ENCODE data around the gene VEPH1. TPM values are rescaled to one million over a fixed set of nuclear protein-coding genes. Genes with fewer than 3 reads are reported as not detected.

VEPH1 gene
- total RNA-seq, 1 experiment from 2014 or later = 0.51 TPM

DNA sequence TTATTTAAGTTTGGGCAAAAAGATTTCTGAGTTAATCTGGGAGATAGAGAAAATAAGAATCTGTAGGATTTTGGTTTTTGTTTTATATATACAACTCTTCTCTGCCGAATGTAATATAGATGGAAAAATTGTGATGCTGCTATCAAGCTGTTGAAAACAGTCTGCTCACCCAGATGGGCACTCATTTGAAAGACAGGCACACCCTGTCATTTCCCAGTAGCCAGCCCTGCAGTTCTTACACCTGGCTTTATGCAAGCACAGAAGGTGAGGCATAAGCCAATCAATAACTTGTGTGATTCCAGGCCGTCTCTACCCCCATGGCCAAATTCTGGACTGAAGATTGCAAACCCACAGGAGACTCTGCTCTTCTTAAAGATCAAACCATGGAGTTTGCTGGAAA lies 93.7 kb downstream of the VEPH1 start:
- in situ Hi-C loops (cut with HindIII; ENCODE audit: low pct_unique_long_range_greater_than_20kb, low sequenced_read_pairs) = no loop called here
- no peak for DNase-seq (ENCODE audit: low read depth, low spot score)
- no TSS peak for BruUV-seq (replicated peaks)
- POLR2A ChIA-PET = no interaction called here
- Histone ChIP-seq H3K27ac (ENCODE audit: low read length) (no peak overlapping the region), H3K9me3 (ENCODE audit: control insufficient read depth, insufficient read depth, low read depth, low read length) (no peaks in the 10 kb centered on the region), H3K27me3 (ENCODE audit: control insufficient read depth, insufficient read depth, low read length) (no peaks in the 10 kb centered on the region), H3K4me3 (ENCODE audit: low read depth in 2 of 2, low read length in 2 of 2) (no peak overlapping the region), H3K36me3 (ENCODE audit: control insufficient read depth, insufficient read depth, low read length) (no peaks in the 10 kb centered on the region), H3K4me1 (ENCODE audit: control insufficient read depth, insufficient read depth, low read length) (no peaks in the 10 kb centered on the region)
- intact Hi-C loops (cut with micrococcal nuclease; ENCODE audit: unreplicated experiment) = no loop called here
- CTCF ChIA-PET = no interaction called here
- TF ChIP-seq, protein P1, sequence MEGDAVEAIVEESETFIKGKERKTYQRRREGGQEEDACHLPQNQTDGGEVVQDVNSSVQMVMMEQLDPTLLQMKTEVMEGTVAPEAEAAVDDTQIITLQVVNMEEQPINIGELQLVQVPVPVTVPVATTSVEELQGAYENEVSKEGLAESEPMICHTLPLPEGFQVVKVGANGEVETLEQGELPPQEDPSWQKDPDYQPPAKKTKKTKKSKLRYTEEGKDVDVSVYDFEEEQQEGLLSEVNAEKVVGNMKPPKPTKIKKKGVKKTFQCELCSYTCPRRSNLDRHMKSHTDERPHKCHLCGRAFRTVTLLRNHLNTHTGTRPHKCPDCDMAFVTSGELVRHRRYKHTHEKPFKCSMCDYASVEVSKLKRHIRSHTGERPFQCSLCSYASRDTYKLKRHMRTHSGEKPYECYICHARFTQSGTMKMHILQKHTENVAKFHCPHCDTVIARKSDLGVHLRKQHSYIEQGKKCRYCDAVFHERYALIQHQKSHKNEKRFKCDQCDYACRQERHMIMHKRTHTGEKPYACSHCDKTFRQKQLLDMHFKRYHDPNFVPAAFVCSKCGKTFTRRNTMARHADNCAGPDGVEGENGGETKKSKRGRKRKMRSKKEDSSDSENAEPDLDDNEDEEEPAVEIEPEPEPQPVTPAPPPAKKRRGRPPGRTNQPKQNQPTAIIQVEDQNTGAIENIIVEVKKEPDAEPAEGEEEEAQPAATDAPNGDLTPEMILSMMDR (IDR thresholded peaks at IDR 0.05) = no peak
- TF ChIP-seq SIN3A (IDR thresholded peaks at IDR 0.05; ENCODE audit: borderline replicate concordance, insufficient read depth, low read depth, low read length) = no peak
- no peak for ATAC-seq

DNA sequence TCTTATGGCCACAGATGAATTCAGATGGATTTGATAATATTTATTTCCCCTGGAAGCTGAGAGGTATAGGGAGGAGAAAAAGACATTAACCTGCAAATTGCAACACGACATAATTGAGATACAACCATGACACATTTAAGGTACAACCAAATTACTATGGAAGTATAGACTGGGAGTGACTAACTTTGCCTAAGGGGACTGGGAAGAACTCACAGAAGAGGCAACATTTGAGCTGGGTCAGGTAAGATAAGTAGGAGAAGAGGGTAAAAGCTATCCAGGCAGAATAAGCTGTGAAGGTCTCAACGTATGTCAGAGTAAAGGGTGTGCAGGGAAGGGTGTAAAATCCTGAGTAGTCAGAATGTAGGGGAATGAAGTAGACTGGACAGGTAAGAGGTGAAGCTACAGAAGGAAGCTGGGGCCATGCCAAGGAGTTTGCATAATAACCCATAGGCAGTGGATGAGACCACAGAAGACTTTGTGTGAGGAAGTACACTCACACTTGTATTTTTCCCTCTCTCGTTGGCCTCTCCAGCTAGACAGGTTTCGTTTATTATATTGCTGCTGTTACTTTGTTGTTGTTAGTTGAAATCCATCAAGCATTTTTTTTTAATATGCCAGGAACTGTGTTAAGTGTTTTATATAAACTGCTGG lies 94.6 kb downstream of the VEPH1 start:
- H3K36me3 ChIP-seq (ENCODE audit: control insufficient read depth, insufficient read depth, low read length) = no peaks in the 10 kb centered on the region
- in situ Hi-C loops (cut with HindIII; ENCODE audit: low pct_unique_long_range_greater_than_20kb, low sequenced_read_pairs) (no loop called here), intact Hi-C loops (cut with micrococcal nuclease; ENCODE audit: unreplicated experiment) (no loop called here)
- H3K4me3 ChIP-seq (ENCODE audit: low read depth in 2 of 2, low read length in 2 of 2) = no peak overlapping the region
- no peaks in the 10 kb centered on the region for H3K9me3 ChIP-seq (ENCODE audit: control insufficient read depth, insufficient read depth, low read depth, low read length)
- ChIA-PET POLR2A (no interaction called here), CTCF (no interaction called here)
- TF ChIP-seq, protein P2, sequence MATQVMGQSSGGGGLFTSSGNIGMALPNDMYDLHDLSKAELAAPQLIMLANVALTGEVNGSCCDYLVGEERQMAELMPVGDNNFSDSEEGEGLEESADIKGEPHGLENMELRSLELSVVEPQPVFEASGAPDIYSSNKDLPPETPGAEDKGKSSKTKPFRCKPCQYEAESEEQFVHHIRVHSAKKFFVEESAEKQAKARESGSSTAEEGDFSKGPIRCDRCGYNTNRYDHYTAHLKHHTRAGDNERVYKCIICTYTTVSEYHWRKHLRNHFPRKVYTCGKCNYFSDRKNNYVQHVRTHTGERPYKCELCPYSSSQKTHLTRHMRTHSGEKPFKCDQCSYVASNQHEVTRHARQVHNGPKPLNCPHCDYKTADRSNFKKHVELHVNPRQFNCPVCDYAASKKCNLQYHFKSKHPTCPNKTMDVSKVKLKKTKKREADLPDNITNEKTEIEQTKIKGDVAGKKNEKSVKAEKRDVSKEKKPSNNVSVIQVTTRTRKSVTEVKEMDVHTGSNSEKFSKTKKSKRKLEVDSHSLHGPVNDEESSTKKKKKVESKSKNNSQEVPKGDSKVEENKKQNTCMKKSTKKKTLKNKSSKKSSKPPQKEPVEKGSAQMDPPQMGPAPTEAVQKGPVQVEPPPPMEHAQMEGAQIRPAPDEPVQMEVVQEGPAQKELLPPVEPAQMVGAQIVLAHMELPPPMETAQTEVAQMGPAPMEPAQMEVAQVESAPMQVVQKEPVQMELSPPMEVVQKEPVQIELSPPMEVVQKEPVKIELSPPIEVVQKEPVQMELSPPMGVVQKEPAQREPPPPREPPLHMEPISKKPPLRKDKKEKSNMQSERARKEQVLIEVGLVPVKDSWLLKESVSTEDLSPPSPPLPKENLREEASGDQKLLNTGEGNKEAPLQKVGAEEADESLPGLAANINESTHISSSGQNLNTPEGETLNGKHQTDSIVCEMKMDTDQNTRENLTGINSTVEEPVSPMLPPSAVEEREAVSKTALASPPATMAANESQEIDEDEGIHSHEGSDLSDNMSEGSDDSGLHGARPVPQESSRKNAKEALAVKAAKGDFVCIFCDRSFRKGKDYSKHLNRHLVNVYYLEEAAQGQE (IDR thresholded peaks at IDR 0.05; ENCODE audit: insufficient read depth in 1 of 2, low read depth in 2 of 2, low read length in 1 of 2) = no peak
- TF ChIP-seq, protein P1 (IDR thresholded peaks at IDR 0.05) = no peak
- TF ChIP-seq TCF7L2 (IDR thresholded peaks at IDR 0.05; ENCODE audit: low read depth, low read length) = no peak
- TF ChIP-seq SIN3A (IDR thresholded peaks at IDR 0.05; ENCODE audit: borderline replicate concordance, insufficient read depth, low read depth, low read length) = no peak
- TF ChIP-seq POLR2AphosphoS5 (IDR thresholded peaks at IDR 0.05; ENCODE audit: low read depth, low read length) = no peak
- no peaks in the 10 kb centered on the region for H3K27me3 ChIP-seq (ENCODE audit: control insufficient read depth, insufficient read depth, low read length)
- no TSS peak for BruUV-seq (replicated peaks)
- no peak for DNase-seq (ENCODE audit: low read depth, low spot score)
- no peaks in the 10 kb centered on the region for H3K4me1 ChIP-seq (ENCODE audit: control insufficient read depth, insufficient read depth, low read length)
- no peak for ATAC-seq
- H3K27ac ChIP-seq (ENCODE audit: low read length) = no peak overlapping the region
